Activated T-cell treated with anti-CD3 and anti-CD28 coated beads, Interleukin-2, amount 50 U/mL, for 72 hours (primary cell): ENCODE measurements around the gene PPM1H. TPM values are rescaled to one million over a fixed set of nuclear protein-coding genes. Genes with fewer than 3 reads are reported as not detected.
"Not testable (repeated sequence)": the region's sequence is repeated elsewhere in the genome, so short reads cannot be mapped to it uniquely, and the experiment has no call there.

Experiments
- ATAC-seq, 2 donors: fragments of 150-1000 bp; cut with Tn5 transposase; replicated peaks in 1 of 2; 2 replicates each; pipeline ENCODE4 v1.10.0; 2021; ENCODE audit warnings: moderate library complexity in 2 of 2, mild to moderate bottlenecking in 1 of 2
- DNase-seq, 2 donors: peaks; one replicate each; pipeline ENCODE4 v3.0.0; 2021 to 2022; ENCODE audit warnings: mixed read lengths in 1 of 2
- H3K27ac Mint-ChIP-seq: one replicate; pipeline ENCODE4 v1.8.0; 2022; ENCODE audit warnings: mild to moderate bottlenecking, moderate library complexity, mixed read lengths
- H3K27me3 Mint-ChIP-seq: one replicate; pipeline ENCODE4 v1.8.0; 2022; ENCODE audit warnings: low read depth, mixed read lengths
- H3K36me3 Mint-ChIP-seq, 2 donors: one replicate each; pipeline ENCODE4 v1.8.0; 2022; ENCODE audit warnings: mixed read lengths in 2 of 2, mild to moderate bottlenecking in 1 of 2; ENCODE audit not compliant: insufficient read depth in 2 of 2
- H3K4me1 Mint-ChIP-seq: one replicate; pipeline ENCODE4 v1.8.0; 2022; ENCODE audit warnings: low read depth, mixed read lengths
- H3K4me3 Mint-ChIP-seq, 2 donors: one replicate each; pipeline ENCODE4 v1.8.0; 2022; ENCODE audit warnings: mild to moderate bottlenecking in 2 of 2, mixed read lengths in 2 of 2, moderate library complexity in 2 of 2
- H3K9me3 Mint-ChIP-seq, 2 donors: one replicate each; pipeline ENCODE4 v1.8.0; 2022; ENCODE audit warnings: mixed read lengths in 2 of 2
- total RNA-seq, 2 donors: library from RNA; stranded (reverse); gene quantifications; one replicate each; pipeline ENCODE4 v1.2.3, GENCODE V29; 2022

PPM1H gene
- total RNA-seq, 2 donors from 2014 or later: not detected

DNA sequence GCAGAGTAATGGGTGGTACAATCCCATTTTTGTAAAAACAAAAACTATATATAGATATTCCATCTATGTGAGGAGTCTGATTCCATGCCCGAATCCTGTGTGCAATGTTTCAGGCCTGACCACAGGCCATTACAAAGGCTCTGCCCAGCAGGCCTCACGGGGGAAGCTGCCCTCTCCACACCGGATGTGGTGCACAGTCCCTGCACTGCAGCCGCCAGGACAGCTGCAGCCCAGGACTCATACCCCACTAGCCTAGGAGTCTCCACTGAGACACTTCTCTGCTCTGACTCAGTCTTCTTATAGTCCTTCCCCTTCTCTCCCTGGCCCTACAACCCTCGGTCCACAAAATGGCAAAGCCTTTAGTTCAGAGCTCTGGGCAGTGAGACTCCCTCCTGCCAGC, 190.4 kb downstream of the PPM1H start:
- H3K27me3 Mint-ChIP-seq: peaks cover 5% of the 10 kb centered on the region
- ATAC-seq (no peak), DNase-seq (no peak)
- no peak overlapping the region for H3K4me3 Mint-ChIP-seq
- no peaks in the 10 kb centered on the region for H3K4me1 Mint-ChIP-seq
- H3K36me3 Mint-ChIP-seq: no peaks in the 10 kb centered on the region
- H3K27ac Mint-ChIP-seq: no peak overlapping the region
- H3K9me3 Mint-ChIP-seq: no peaks in the 10 kb centered on the region

GRCh38 chr12:62739266-62740015, 195.5 kb downstream of the PPM1H start:
- H3K36me3 Mint-ChIP-seq: no peaks in the 10 kb centered on the region
- ATAC-seq (no peak), DNase-seq (no peak)
- H3K27ac Mint-ChIP-seq: no peak overlapping the region
- H3K27me3 Mint-ChIP-seq: peaks cover 7% of the 10 kb centered on the region
- H3K9me3 Mint-ChIP-seq: no peaks in the 10 kb centered on the region
- H3K4me1 Mint-ChIP-seq: no peaks in the 10 kb centered on the region
- H3K4me3 Mint-ChIP-seq: no peak overlapping the region

DNA sequence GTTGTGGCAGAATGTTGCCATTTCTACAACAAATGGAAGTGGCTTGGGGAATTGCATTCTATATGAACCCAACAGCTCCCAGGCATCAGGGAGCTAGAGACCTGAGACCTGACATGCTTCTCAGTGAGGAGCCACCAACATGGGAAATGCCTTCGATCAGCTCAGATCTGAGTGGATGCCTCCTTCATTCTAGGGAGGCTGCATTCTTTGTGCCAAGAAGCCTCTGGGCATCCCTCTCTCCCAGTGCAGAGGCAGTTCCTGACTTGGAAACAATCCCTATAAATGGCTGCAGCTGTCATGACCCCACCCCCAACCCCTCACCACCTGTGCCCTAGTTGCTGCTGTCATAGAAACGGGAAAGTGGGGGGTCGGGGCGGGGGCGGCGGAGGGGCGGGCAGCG, 196.3 kb downstream of the PPM1H start:
- H3K27ac Mint-ChIP-seq: no peak overlapping the region
- H3K9me3 Mint-ChIP-seq: no peaks in the 10 kb centered on the region

GRCh38 chr12:62738105-62738504, 196.8 kb downstream of the PPM1H start:
- no peaks in the 10 kb centered on the region for H3K4me1 Mint-ChIP-seq
- H3K27me3 Mint-ChIP-seq: peaks cover 7% of the 10 kb centered on the region
- no peak overlapping the region for H3K4me3 Mint-ChIP-seq
- no peak for ATAC-seq
- DNase-seq: no peak
- no peaks in the 10 kb centered on the region for H3K9me3 Mint-ChIP-seq
- no peak overlapping the region for H3K27ac Mint-ChIP-seq
- no peaks in the 10 kb centered on the region for H3K36me3 Mint-ChIP-seq

More for the DNA sequence above, 196.3 kb downstream of the PPM1H start:
- Mint-ChIP-seq H3K27me3 (peaks cover 7% of the 10 kb centered on the region), H3K4me3 (no peak overlapping the region), H3K36me3 (no peaks in the 10 kb centered on the region), H3K4me1 (no peaks in the 10 kb centered on the region)
- ATAC-seq (no peak), DNase-seq (no peak)

DNA sequence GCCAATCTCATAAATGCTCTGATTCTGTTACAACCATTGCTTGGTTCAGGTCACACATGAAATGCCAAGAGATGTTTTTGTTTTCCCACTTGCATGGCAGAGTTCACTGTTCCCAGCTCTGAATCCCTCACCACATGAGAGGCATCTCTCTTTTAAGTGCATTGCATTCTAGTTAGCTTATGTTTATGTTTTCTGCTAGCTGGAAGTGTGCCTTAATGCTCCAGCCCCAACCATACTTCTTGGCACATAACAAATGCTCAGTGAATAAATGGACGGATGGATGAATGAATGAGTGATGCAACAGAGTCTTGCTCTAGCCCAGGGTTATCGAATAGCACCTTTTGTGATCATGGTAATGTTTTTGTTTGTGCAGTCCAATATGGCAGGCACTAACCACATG, 197.3 kb downstream of the PPM1H start:
- no peaks in the 10 kb centered on the region for H3K4me1 Mint-ChIP-seq
- H3K4me3 Mint-ChIP-seq: no peak overlapping the region
- no peaks in the 10 kb centered on the region for H3K36me3 Mint-ChIP-seq
- DNase-seq: no peak
- ATAC-seq: no peak
- H3K27ac Mint-ChIP-seq: no peak overlapping the region
- no peaks in the 10 kb centered on the region for H3K9me3 Mint-ChIP-seq
- H3K27me3 Mint-ChIP-seq: peaks cover 7% of the 10 kb centered on the region

GRCh38 chr12:62737188-62737587, 197.8 kb downstream of the PPM1H start:
- DNase-seq (no peak), ATAC-seq (no peak)
- no peaks in the 10 kb centered on the region for H3K4me1 Mint-ChIP-seq
- no peak overlapping the region for H3K4me3 Mint-ChIP-seq
- H3K9me3 Mint-ChIP-seq: no peaks in the 10 kb centered on the region
- peaks cover 7% of the 10 kb centered on the region for H3K27me3 Mint-ChIP-seq
- H3K27ac Mint-ChIP-seq: no peak overlapping the region
- H3K36me3 Mint-ChIP-seq: no peaks in the 10 kb centered on the region

GRCh38 chr12:62736596-62736995, 198.4 kb downstream of the PPM1H start:
- no peak for DNase-seq
- H3K27me3 Mint-ChIP-seq: peaks cover 7% of the 10 kb centered on the region
- ATAC-seq: no peak
- no peaks in the 10 kb centered on the region for H3K9me3 Mint-ChIP-seq
- no peak overlapping the region for H3K4me3 Mint-ChIP-seq
- H3K36me3 Mint-ChIP-seq: no peaks in the 10 kb centered on the region
- no peaks in the 10 kb centered on the region for H3K4me1 Mint-ChIP-seq
- H3K27ac Mint-ChIP-seq: no peak overlapping the region

DNA sequence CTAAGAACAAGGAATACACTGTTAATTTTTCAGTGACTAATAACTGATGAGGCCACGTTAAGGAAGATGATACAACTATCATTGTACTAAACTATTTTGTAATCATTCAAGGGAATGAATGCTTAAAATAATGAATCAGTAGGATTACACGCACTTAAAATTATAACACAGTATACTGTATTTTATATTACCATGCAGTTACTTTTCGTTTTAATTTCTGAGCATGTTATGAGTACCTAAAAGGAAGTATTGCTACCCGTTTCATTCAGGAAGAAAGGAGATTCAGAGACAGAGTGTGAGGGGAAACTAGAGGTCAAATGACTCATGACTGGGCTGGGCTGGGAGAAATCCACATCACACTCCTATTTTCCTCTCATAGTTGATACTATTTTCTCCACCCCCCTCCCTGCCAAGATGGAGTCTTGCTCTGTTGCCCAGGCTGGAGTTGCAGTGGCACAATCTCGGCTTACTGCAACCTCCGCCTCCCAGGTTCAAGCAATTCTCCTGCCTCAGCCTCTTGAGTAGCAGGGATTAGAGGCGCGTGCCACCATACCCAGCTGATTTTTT, 202.0 kb downstream of the PPM1H start:
- no peak overlapping the region for H3K27ac Mint-ChIP-seq
- no peak overlapping the region for H3K4me3 Mint-ChIP-seq
- ATAC-seq (no peak), DNase-seq (no peak)
- no peaks in the 10 kb centered on the region for H3K9me3 Mint-ChIP-seq
- no peaks in the 10 kb centered on the region for H3K4me1 Mint-ChIP-seq
- H3K36me3 Mint-ChIP-seq: no peaks in the 10 kb centered on the region
- peaks cover 7% of the 10 kb centered on the region for H3K27me3 Mint-ChIP-seq

DNA sequence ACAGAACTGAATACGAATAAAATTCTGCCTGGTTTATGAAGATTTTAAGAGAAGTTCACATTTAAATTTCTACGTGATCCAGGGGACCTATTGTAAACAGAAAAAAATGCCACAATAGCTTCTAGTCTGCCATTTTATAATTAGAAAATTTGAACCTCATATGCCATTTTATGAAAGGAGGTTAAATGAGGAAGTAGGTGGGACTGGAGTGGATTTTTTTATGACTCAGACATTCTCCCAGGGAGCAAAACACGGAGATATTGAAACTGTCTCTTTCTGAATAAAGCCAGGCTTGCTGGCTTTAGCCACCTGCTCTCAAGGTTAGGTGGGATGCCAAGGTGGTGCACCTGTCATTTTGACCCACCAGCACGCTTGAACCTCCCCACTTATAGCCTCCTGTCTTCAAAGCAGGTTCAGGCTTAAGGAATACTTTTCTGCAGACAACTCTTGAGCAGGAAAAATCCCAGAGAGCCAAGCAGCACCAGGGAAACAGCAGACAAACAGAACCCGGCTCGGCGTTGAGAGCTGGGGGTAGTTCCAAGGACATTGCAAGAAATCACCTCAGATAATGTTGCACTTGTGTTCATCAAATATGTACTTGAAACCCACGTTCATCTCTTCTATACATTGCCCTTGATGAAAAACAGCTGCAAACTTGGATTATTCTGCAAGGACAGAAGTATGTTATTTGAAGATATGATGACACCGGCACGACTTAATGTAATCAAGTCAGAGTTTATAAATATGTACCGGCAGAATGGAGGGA, 203.7 kb downstream of the PPM1H start:
- ATAC-seq (no peak), DNase-seq (no peak)
- Mint-ChIP-seq H3K27ac (no peak overlapping the region), H3K27me3 (peaks cover 7% of the 10 kb centered on the region), H3K9me3 (no peaks in the 10 kb centered on the region), H3K36me3 (no peaks in the 10 kb centered on the region), H3K4me1 (no peaks in the 10 kb centered on the region), H3K4me3 (no peak overlapping the region)

- Mint-ChIP-seq H3K36me3 (no peaks in the 10 kb centered on the region), H3K27me3 (peaks cover 3% of the 10 kb centered on the region), H3K27ac (no peak overlapping the region), H3K4me3 (no peak overlapping the region), H3K9me3 (no peaks in the 10 kb centered on the region), H3K4me1 (no peaks in the 10 kb centered on the region)
- no peak for ATAC-seq
- no peak for DNase-seq
Observed at GRCh38 chr12:62730649-62731048, 204.3 kb downstream of the PPM1H start.

DNA sequence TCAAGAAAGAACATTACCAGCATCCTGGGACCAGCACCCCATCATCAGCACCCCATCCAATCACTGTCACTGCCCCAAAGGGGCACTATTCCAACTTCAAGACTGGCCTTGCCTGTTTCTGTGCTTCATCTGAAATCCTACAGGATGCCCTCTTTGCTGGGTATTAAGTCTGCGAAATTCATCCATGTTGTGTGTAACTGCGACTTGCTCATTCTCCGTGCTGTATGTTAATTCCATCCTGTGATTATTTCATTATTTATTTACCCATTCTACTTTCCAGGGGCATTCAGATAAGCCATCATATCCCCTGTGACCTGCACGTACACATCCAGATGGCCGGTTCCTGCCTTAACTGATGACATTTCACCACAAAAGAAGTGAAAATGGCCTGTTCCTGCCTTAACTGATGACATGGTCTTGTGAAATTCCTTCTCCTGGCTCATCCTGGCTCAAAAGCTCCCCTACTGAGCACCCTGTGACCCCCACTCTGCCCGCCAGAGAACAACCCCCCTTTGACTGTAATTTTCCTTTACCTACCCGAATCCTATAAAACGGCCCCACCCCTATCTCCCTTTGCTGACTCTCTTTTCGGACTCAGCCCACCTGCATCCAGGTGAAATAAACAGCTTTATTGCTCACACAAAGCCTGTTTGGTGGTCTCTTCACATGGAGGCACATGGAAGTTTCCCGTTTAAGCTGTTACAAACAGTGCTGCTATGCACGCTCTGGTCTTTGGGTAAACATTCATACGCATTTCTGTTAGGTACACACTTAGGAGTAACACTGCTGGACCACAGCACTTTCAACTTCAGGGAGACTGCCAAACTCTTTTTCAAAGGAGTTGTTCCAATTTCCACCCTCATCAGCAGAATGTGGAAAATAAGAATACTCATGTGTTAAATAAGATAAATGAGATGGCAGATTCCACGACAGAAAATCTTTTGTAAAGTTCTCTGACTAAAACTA, 205.1 kb downstream of the PPM1H start:
- not testable (repeated sequence) for H3K36me3 Mint-ChIP-seq, ATAC-seq, H3K4me3 Mint-ChIP-seq, H3K27me3 Mint-ChIP-seq, H3K4me1 Mint-ChIP-seq, H3K9me3 Mint-ChIP-seq, H3K27ac Mint-ChIP-seq, DNase-seq

DNA sequence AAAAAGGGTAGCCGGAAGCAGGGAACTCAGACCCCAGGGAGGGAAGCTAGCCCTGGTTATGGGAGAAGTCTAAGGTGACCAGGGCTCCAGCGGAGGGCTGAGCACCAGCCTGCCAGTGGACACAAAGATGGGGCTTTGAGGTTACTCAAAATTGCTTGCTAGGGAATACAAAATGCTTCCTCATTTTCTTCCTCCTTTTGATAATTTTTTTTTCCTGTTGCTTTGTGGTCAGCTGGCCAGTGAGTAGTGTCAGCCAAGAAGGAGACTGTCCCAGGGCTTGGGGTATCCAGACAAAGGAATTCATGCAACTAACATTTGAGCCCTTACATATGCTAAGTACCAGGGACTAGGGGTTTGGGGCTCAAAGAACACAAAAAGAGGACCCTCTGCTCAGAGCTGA, 206.2 kb downstream of the PPM1H start:
- H3K9me3 Mint-ChIP-seq: no peaks in the 10 kb centered on the region
- no peak overlapping the region for H3K27ac Mint-ChIP-seq
- ATAC-seq (no peak), DNase-seq (no peak)
- no peaks in the 10 kb centered on the region for H3K36me3 Mint-ChIP-seq
- H3K27me3 Mint-ChIP-seq: no peaks in the 10 kb centered on the region
- no peak overlapping the region for H3K4me3 Mint-ChIP-seq
- no peaks in the 10 kb centered on the region for H3K4me1 Mint-ChIP-seq
